ENCODE results near the gene NXNL2.

The NXNL2 gene

DNA sequence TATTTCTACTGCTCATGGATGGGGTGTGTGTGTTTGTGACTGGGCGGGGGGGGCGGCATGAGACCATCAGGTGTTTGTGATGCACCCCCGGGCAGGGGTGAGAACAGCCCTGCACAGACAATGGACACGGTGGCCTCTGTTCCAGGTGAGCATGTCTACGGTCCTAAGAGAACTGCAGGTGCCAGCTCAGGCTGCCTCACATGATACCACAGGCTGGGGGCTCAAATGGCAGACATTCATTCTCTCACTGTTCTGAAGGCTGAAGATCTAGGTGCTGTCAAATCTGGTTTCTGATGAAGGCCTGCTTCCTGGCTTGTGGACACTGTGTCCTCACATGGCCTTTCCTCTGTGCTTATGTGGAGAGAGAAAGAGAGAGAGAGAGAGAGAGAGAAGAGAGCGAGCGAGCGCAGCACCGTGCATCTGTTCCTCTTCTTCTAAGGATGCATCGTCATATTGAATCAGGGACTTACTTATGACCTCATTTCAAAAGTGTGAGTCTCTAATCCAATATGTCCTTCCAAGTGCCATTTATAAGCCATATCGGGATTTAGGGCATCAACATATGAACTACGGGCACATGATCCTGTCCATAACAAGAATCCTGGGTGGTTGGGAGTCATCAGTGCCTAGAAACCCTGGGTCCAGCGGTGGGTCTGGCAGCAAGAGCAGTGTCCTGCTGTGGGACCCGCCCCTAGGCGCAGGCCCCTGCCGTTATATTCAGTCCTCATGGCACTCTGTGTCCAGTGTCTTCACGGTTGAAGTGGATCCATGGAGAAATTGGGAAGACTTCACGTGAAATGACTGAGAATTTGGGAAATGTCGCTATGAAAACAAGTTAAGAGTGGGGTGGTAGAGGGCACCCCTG is 42.5 kb downstream of the NXNL2 start:
- no peak for DNase-seq (ENCODE audit: low read depth in 2 of 2)
- no peak for TF ChIP-seq CTCF (IDR thresholded peaks at IDR 0.05; ENCODE audit: low read depth, low read length)
- no peak overlapping the region for H3K4me3 ChIP-seq (replicated peaks in 1 of 2; ENCODE audit: low read depth in 2 of 2, low read length in 2 of 2)

DNA sequence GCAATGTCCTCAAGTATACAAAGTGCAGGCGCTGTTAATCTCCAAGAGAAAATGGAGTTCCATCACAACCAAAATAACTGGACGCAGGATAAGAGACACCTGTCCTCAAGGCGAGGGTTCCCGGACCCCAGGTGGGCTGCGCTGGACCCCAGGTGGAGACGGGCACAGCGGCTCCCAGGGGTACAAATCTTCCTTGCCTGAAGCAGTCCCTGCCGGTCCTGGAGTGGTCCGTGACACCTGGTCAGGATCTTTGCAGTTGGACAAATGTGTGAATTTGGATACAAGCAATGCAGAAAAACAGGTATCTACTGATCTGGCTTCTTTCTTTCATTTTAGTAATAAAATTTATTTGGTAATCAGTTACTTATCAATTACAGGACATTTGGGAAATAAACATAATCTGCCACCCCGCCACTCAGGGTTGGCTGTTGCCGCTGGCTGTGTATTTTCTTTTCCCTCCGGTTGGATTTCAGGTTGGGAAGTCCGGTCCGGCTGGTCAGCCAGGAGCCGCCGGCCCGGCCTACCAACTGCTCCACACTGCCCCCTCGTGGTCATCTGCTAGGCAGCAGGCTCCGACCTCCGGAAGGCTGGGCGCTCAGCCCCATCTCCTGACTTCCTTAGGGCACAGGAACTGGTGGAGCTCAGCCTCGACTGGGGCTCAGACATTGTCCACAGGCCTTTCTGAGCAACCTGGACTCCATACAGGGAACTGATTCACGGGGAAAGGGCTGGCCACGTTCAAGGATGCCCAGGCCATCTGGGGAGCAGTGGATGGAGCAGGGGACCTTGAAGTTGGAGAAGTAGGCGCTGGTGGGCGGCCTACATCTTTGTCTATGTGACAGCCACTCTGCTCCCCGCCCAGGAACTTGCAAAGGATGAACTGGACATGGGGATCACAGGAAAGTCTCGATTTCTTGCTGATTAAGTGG is 43.4 kb downstream of the NXNL2 start:
- peak overlapping the region in 1 of 2 donors; percentile 14 for H3K4me3 ChIP-seq (replicated peaks in 1 of 2; ENCODE audit: low read depth in 2 of 2, low read length in 2 of 2)
- TF ChIP-seq CTCF (IDR thresholded peaks at IDR 0.05; ENCODE audit: low read depth, low read length): peak; percentile 94
- peak; percentile 81 for DNase-seq (ENCODE audit: low read depth in 2 of 2)

GRCh38 chr9:88579050-88579715 is 44.2 kb downstream of the NXNL2 start:
- no peak for DNase-seq (ENCODE audit: low read depth in 2 of 2)
- TF ChIP-seq CTCF (IDR thresholded peaks at IDR 0.05; ENCODE audit: low read depth, low read length): no peak
- H3K4me3 ChIP-seq (replicated peaks in 1 of 2; ENCODE audit: low read depth in 2 of 2, low read length in 2 of 2): no peak overlapping the region

DNA sequence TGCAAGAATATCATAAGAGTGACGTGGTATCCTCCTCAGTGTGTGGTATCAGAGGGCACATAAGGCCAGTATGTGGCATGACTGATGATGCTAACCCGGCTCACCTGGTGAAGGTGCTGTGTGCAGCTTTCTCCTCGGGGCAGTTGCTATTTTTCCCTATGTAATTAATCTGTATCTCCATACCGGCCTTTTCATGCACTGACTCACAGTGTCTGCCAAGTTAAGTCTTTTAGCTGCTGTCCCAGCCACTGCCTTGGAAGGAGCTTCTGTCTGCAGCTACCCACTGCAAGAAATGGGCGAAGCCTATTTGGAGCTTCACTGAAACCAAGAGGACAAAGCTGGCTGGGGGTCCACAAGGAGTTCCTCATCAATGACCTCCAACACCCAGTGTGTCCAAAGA is 46.0 kb downstream of the NXNL2 start:
- TF ChIP-seq CTCF (IDR thresholded peaks at IDR 0.05; ENCODE audit: low read depth, low read length): no peak
- no peak for DNase-seq (ENCODE audit: low read depth in 2 of 2)
- H3K4me3 ChIP-seq (replicated peaks in 1 of 2; ENCODE audit: low read depth in 2 of 2, low read length in 2 of 2): no peak overlapping the region

DNA sequence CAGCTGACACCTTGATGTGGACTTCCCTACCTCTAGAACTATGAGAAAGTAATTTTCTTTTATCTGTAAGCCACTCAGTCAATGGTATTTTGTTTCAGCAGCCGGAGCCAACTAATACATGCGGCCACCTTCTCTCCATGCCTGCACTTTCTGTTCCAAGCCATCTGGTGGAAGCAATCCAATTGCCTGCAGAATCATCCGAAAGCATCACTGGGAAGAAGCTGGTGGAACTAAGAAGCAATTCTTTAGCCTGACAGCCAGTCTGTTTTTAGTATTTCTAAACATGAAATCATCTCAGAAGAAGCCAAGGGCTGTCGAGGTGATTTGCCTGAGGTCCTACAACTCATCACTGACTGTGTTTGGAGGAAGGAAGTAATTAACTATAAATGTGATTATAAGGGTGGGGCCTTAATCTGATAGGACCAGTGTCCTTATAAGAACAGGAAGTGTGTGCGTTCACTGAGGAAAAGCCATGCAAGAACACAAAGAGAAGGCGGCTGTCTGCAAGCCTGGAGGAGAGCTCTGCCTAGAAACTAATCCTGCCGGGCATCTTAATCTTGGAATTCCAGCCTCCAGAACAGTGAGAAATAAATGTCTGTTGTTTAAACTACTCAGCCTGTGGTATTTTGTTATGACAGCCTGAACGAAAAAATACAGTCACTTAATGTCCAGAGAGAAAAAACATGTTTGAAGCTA is 49.1 kb downstream of the NXNL2 start:
- no peak overlapping the region for H3K4me3 ChIP-seq (replicated peaks in 1 of 2; ENCODE audit: low read depth in 2 of 2, low read length in 2 of 2)
- DNase-seq (ENCODE audit: low read depth in 2 of 2): peak; percentile 60 to 72
- no peak for TF ChIP-seq CTCF (IDR thresholded peaks at IDR 0.05; ENCODE audit: low read depth, low read length)

GRCh38 chr9:88585426-88585825 is 50.4 kb downstream of the NXNL2 start:
- no peak for DNase-seq (ENCODE audit: low read depth in 2 of 2)
- no peak overlapping the region for H3K4me3 ChIP-seq (replicated peaks in 1 of 2; ENCODE audit: low read depth in 2 of 2, low read length in 2 of 2)
- no peak for TF ChIP-seq CTCF (IDR thresholded peaks at IDR 0.05; ENCODE audit: low read depth, low read length)

All from cardiac fibroblast (primary cell).